GM15510 (cell line): ENCODE data around the gene C15orf61.

Experiments used
- POLR2A ChIP-seq: IDR thresholded peaks from 3 replicates; pipeline ENCODE4 v1.6.1; 2011; ENCODE audit warnings: borderline replicate concordance; ENCODE audit not compliant: insufficient read length; ENCODE audit errors: extremely low read depth

C15orf61 gene

DNA sequence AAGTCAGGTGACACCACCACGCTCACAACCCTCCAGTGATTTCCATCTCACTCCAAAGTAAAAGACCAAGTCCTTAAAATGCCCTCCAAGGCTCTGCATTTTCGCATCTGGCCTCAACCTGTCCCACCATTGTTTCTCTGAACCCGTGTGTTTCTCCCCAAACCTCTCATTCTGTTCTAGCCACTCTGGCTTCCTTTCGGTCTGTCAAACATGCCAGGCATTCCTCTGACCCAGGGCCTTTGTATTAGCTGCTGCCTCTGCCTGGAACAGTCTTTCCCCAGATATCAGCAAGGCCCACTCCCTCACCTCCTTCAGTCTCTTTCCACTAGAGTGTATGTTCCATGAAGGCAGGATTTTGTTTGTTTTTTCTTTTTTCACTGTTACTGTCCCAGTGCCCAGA is 37.6 kb downstream of the C15orf61 start:
- TF ChIP-seq POLR2A, result no peak

DNA sequence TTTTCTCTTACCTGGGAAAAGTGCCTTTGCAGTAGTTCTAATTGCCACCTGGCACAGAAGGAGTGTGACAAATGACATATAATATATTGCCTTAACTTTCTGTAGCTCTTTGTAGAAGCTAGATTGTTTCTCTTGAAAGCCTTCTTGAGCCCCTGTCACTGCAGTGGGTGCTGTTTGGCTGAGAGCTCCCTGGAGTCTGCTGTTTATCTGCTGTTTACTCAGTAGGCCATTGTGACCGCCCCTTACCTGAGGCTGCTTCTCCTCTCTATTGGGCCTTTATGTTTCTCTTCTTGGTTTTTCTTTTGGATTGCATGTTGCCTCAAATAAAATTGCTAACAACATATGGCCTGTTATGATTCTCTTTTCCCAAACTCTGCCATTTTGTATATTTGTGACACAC is 38.2 kb downstream of the C15orf61 start:
- no peak for TF ChIP-seq POLR2A

DNA sequence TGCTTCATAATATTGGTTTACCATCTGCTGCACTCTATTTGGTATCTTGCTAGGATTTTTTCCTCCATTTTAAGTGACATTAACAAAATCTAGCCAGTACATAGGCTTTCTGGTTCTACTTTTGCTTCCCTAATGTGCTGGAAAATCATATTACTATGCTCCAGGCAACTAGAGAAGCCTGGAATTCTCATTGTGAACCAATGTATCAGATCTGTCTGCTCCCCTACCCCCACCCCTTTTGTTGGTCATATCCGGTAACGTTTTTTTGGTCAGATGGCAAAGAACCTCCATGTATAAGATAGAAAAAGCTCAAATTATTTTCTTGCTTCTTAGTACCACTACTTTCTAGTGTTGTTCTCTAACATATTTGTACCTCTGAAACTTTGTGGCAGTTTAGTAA is 38.6 kb downstream of the C15orf61 start:
- no peak for TF ChIP-seq POLR2A

DNA sequence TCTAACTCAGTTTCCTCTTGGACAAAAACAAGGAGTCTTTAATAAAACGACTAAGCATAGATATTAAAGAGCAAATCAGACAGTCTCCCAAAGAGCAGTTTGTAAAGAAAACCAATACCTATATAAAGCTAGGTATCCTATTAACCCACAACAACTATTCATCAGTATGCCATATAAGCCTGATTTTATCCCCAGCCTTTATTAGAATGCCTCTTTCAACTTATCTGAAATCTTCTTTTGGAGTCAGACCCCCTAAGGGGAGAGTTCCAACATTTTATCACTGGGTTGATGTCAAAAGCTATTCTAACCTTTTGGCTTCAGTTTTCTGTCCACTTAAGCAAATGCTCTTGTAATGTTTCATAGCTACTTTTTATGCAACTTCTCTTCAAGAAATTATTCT is 39.4 kb downstream of the C15orf61 start:
- no peak for TF ChIP-seq POLR2A

GRCh38 chr15:67563092-67563491 is 42.2 kb downstream of the C15orf61 start:
- no peak for TF ChIP-seq POLR2A

- TF ChIP-seq POLR2A, result no peak
Observed at GRCh38 chr15:67564021-67564967, 43.4 kb downstream of the C15orf61 start.

GRCh38 chr15:67564968-67565345 is 44.0 kb downstream of the C15orf61 start:
- TF ChIP-seq POLR2A, result no peak

- TF ChIP-seq POLR2A, result no peak
Observed at GRCh38 chr15:67569668-67570067, 48.7 kb downstream of the C15orf61 start.

DNA sequence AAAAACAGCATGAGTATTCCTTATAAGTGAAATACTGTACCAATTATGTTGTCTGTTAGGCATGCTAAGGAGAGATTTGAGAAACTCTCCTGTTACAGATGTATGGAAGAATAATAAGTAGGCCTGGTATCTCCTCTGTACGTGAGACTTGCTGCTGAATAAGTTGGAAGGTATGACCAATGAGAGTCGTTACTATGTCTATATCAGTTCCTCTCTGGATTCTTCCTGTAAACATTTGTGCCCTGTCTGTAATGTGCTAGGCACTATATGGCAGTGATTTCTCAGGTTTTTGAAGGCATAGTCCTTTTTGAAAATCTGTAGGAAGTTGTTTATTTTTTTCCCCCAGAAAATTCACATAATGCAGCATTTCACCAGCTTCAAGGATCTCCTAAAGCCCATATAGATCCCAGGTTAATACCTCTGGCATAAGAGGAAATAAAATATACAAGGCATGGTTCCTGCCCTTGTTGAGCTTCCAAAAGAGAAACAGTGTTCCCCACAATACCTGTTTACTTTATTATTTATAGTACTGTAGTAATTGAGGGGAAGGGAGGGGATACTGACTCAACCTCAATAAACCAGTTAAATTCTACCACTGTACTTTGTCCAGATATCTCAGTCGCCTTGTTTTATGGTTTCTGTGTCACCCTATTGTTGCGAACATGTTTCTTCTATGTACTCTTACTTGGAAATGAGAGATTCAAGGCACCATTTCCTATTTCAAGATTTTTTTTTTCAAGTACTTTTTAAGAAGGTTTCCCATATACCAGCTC is 50.1 kb downstream of the C15orf61 start:
- no peak for TF ChIP-seq POLR2A

GRCh38 chr15:67571648-67572415 is 50.9 kb downstream of the C15orf61 start:
- no peak for TF ChIP-seq POLR2A

GRCh38 chr15:67573194-67573593 is 52.3 kb downstream of the C15orf61 start:
- no peak for TF ChIP-seq POLR2A

GRCh38 chr15:67575039-67575502 is 54.1 kb downstream of the C15orf61 start:
- no peak for TF ChIP-seq POLR2A

GRCh38 chr15:67578020-67578600 is 57.2 kb downstream of the C15orf61 start:
- TF ChIP-seq POLR2A, result no peak

DNA sequence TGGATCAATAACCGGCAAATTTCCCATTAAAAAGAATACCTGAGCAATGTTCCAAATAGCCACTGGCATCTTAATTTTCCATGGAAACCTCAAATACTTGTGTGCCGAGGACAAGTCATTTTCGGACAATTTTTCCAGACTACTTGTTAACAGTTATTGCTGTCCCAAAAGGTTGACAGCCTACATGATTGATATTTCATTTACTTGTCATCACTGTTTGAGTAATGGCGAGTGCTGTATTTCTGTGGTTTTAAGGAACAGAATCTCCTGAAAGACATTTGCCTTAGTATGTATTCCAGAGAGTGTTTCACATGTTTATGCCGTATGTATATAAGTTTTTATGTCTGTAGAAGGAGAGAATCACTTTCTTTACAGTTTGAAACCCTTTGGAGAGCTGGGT is 58.2 kb downstream of the C15orf61 start:
- no peak for TF ChIP-seq POLR2A
